HG03558 (cell line): ENCODE measurements around the gene DHX32.
"Not testable (repeated sequence)": the region's sequence is repeated elsewhere in the genome, so short reads cannot be mapped to it uniquely, and the experiment has no call there.

Experiments
- ATAC-seq: cut with Tn5 transposase; IDR thresholded peaks from one replicate; pipeline ENCODE4 v1.9.1; 2021; ENCODE audit warnings: moderate number of reproducible peaks; ENCODE audit not compliant: unreplicated experiment; ENCODE audit errors: extremely low read depth

Gene DHX32

GRCh38 chr10:125881192-125881591 is at the start of gene DHX32:
Gene DHX32, minus strand, starts transcription at chr10:125881292. Its CDS starts 468 bp downstream, at chr10:125880824.
- no peak for ATAC-seq

- ATAC-seq: no peak
Observed at GRCh38 chr10:125929618-125930017, 48.5 kb upstream of the DHX32 start.

GRCh38 chr10:125928928-125929585 is 48.0 kb upstream of the DHX32 start:
- no peak for ATAC-seq

- ATAC-seq: not testable (repeated sequence)
Observed at GRCh38 chr10:125927265-125927664, 46.2 kb upstream of the DHX32 start.

- ATAC-seq: no peak
Observed at GRCh38 chr10:125926247-125926646, 45.2 kb upstream of the DHX32 start.

- ATAC-seq: no peak
Observed at GRCh38 chr10:125925262-125925834, 44.3 kb upstream of the DHX32 start.

- not testable (repeated sequence) for ATAC-seq
Observed at GRCh38 chr10:125921643-125922306, 40.7 kb upstream of the DHX32 start.

- not testable (repeated sequence) for ATAC-seq
Observed at GRCh38 chr10:125917704-125918361, 36.7 kb upstream of the DHX32 start.

- ATAC-seq: no peak
Observed at GRCh38 chr10:125916977-125917376, 35.9 kb upstream of the DHX32 start.

- ATAC-seq: not testable (repeated sequence)
Observed at GRCh38 chr10:125913277-125913676, 32.2 kb upstream of the DHX32 start.

- ATAC-seq: no peak
Observed at GRCh38 chr10:125911990-125912389, 30.9 kb upstream of the DHX32 start.

- no peak for ATAC-seq
Observed at GRCh38 chr10:125911145-125911544, 30.1 kb upstream of the DHX32 start.

- not testable (repeated sequence) for ATAC-seq
Observed at GRCh38 chr10:125909491-125909890, 28.4 kb upstream of the DHX32 start.

- not testable (repeated sequence) for ATAC-seq
Observed at GRCh38 chr10:125908813-125909212, 27.7 kb upstream of the DHX32 start.

GRCh38 chr10:125907598-125907997 is 26.5 kb upstream of the DHX32 start:
- ATAC-seq: not testable (repeated sequence)

- not testable (repeated sequence) for ATAC-seq
Observed at GRCh38 chr10:125905069-125905994, 24.2 kb upstream of the DHX32 start.

GRCh38 chr10:125903135-125903640 is 22.1 kb upstream of the DHX32 start:
- not testable (repeated sequence) for ATAC-seq

GRCh38 chr10:125900963-125901362 is 19.9 kb upstream of the DHX32 start:
- not testable (repeated sequence) for ATAC-seq

- not testable (repeated sequence) for ATAC-seq
Observed at GRCh38 chr10:125897317-125897716, 16.2 kb upstream of the DHX32 start.
